IPS-18c (cell line): ENCODE results near the gene ZNF423.

ENCODE experiments used
- H3K4me3 ChIP-seq: 2 replicates; pipeline ENCODE4 v1.7.0; 2013; ENCODE audit warnings: low read depth, mild to moderate bottlenecking, low read length, moderate library complexity; ENCODE audit not compliant: insufficient read depth
- H3K9me3 ChIP-seq: one replicate; pipeline ENCODE4 v1.6.1; 2013; ENCODE audit warnings: mild to moderate bottlenecking, low read length, moderate library complexity; ENCODE audit not compliant: control insufficient read depth, insufficient read depth

Gene ZNF423

DNA sequence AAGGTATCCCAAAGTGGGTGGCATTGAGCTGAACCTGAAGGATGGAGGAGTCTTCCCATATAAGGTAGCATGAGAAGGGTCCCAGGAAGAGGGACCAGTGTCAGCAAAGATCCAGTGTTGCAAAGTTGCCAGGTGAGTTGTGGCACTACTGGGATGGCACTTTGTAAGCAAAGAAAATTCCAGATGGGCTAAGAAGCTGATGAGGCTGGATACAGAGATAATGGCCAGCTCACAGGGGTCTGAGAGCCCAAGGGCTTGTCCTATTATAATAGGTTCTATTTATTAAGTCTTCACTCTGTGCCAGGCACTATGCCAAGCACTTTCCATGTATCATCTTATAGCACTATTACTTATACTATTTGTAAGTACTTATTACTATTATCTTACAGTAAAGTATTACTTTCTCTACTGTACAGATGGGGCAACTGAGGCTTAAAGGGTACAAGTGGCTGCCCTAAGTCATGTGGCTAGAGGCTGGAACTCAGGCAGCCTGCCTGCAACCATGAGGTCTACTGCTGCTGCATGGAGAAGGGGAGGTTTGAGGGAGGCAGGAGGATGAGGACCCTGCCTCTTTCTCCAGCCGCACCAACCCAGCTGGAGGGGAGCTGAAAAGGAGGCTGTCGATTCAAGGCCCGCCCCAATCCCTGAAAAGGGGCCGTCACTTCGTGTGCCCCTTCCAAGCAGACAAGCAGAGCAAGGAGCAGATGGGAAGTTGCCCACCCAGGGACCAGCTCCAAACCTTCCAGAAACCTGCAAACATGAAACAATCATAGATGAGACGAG, 395.8 kb downstream of the ZNF423 start:
- Histone ChIP-seq H3K9me3 (no peaks in the 10 kb centered on the region), H3K4me3 (no peak overlapping the region)

DNA sequence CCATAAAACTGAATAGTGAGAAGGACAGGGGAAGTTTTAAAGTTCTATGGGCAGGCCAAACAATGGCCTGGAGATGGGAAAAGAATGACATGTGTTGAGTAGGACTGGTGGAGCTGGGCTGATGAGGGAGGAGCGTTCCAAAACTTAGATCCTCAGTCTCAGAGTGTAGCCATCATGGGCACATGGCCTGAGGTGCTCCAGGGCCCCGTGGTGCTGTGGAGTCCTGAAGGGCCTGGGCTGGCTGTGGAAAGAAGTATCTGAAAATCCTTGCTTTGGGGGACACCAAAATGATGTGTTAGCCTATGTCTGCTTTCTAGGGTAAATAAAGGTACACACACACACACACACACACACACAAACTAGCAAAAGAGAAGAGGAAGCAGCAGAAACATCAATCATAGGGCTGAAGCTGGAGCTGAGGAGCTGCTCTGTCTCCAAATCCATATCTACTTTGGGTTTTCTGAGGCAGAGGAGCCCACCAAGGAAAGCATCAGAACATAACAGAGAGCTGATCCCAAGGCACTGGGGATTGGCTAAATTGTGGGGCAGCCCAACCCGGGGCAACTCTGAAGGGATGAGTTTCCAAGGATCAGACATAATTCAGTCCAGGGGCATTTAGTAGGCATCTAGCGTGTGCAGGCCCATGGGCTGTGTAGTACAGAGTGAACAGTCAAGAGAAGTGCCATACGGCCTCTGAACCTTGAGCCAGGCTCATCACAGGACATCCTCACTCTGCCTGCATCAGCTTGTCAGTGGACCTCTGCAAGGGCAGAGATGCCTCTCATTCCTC, 397.1 kb downstream of the ZNF423 start:
- no peak overlapping the region for H3K4me3 ChIP-seq
- H3K9me3 ChIP-seq, result no peaks in the 10 kb centered on the region

DNA sequence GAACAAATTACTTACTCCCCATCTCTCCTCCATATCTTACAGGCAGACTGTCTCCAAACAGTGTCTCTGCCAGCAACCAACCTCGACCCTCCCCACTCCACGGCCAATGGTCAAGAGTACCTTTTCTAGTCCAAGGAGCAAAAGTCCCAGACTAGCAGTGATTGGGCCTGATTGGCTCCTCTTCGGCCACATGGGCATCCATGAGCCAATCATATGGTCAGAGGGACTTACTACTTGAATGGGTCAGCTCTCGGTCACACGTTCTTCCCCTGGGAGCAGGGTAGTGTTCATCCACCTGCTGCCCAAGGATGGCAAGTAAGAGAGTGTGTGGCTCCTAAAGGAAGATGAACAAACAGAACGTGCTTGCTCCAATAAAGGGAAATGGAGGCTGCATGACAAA, 397.7 kb downstream of the ZNF423 start:
- Histone ChIP-seq H3K9me3 (no peaks in the 10 kb centered on the region), H3K4me3 (no peak overlapping the region)

DNA sequence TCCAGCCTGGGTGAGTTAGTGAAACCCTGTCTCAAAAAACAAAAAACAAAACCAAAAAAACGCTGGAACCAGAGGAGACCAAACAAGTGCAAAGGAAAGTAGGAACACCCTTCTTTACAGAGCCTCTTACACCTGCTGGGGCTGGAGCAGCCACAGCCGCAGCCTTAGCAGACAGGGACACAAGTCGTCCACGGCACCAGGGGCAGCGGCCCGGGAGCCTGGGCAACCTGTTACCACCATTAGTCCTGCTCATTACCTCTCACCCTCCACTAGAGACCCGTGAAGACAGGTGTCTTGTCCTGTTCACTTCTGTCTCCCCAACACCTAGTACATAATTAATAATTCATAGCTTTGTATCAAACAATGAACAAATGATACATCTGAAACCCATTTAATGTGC, 398.7 kb downstream of the ZNF423 start:
- Histone ChIP-seq H3K4me3 (no peak overlapping the region), H3K9me3 (no peaks in the 10 kb centered on the region)

DNA sequence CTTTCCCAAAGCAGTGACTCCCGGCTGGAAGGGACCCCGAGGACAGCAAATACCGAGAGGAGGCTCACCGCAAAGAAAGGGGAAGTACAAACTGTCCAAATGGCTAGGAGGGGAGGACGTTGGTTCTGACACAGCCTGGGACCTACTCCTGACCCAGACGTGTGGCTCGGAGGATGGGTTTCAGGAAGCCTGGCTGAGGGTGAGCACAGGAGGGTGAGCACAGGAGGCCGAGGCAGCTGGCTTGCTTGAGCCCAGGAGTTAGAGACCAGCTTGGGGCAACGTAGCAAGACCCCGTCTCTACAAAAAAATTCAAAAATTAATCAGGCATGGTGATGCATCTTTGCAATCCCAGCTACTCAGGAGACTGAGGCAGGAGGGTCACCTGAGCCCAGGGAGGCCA, 399.1 kb downstream of the ZNF423 start:
- no peak overlapping the region for H3K4me3 ChIP-seq
- no peaks in the 10 kb centered on the region for H3K9me3 ChIP-seq

DNA sequence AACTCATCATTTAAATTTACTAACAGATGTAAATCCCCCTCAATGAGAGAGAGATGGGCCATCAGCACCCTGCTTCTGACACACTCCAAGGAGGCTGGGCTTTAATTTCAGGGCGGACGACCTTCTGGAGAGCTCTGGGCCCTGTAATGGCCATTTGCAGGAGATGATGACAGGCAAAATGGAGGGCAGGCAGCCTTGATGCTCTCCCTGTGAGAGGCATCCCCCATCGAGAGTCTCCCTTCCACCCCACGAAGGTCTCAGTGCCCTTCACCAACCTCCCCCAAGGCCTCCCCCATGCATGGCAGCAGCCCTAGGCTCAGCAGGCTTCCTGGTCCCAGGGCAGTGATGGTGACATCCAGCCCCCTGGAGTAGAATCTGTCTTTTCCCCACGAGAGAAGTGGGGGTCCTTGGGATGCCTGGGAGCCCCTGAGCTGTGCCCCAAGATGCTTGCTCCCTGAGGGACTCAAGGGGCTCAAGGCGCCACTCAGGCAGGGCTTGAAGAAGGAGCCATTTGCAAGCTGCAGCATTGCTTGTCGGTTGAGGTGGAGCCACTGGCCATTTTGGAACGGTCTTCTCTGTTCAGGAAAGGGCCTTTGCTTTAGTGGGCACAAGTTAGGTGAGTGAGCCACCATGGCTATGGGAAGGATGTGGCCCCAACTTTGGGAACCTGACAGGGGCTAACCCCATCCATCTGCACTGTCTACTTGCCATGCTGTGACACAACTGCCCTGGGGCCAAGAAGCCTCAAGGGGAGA, 399.7 kb downstream of the ZNF423 start:
- no peaks in the 10 kb centered on the region for H3K9me3 ChIP-seq

DNA sequence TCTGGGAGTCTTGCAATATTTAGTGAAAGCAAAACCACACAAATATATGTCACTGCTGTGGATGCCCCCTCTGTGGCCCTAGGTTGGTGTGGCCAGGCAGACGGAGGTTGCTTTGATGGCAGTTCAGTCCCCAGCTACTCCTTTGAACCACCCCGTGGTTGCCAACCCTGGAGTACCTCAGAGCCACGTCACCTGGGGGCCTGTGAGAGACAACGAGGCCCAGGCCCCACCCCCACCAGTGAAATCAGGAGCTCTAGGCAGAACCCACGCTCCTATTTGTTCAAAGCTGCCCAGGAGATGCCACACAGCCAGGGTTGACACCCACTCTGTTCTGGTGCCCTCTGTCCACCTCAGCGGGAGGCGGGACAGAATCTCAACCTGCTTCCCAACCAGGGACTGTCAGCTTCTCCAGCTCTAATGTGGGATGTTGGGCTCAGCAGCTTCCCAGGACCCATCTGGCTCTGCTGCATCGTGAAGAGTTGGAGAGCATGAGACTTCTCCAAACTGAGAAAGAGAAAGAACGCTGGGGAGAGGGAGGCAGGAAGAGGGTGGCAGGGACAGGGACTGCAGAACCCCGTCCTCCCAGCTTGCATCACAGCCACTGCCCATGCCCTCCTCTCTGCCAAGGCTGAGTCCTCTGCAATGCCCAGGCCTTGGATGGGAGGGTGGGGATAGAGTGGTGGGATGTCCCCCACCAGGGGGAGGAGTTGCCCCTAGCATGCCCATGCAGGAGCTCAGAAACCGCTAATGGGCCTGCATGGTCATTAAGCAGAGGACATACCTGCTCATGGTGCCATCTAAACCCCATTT, 400.5 kb downstream of the ZNF423 start:
- Histone ChIP-seq H3K4me3 (no peak overlapping the region), H3K9me3 (no peaks in the 10 kb centered on the region)

More for the DNA sequence above, 399.7 kb downstream of the ZNF423 start:
- no peak overlapping the region for H3K4me3 ChIP-seq

DNA sequence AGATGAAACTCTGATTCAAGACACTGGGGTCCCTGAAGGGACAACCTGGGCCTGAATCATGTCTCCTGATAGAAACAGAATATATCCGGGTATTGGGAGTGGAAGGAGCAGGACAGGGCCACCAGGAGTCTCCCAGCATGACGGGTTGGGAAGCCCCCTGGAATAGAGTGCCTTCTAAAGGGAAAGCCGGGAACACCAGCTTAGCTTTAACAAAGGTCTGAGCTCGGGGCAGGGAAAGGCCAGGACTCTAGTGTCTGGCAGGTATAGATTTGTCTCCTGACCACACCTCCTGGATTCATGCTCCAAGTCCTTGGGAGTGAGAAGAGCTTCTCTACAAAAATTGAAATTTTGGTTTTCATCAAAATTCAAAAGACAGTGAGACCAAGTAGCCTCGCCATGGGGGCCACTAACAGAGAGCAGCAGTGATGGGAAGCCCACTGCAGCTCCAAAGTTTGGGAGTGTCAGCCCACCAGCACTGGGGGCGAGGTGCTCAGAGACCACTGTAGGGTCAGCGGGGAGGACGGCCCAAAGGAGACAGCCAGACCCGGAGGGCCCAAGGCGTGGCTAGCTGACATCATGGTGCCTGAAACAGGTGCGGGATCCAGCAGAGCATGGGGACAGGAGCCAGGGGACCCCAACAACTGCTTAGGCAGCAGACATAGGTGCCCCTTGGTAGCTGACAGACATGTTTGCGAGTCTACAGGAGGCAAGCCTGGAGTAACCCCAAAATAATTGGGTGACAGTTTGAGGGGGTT, 401.3 kb downstream of the ZNF423 start:
- Histone ChIP-seq H3K4me3 (no peak overlapping the region), H3K9me3 (no peaks in the 10 kb centered on the region)

DNA sequence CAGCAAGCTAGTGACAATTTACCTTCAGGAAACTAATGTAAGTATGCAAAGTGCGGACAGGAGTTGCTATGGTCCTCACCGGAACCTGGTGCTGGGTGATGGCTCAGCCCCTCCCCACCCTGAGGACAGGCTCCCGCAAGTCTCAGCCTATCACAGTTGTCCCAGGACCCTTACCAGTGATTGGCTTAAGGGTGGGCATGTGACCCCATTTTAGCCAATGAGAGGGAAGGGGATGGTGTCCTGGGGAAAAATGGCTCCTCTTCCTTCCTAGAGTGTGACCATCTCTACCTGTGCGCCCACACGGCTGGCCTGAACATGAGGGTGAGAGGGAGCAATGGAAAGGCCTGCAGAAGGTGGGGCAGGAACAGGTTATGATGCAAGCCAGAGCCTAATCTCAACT, 401.9 kb downstream of the ZNF423 start:
- no peak overlapping the region for H3K4me3 ChIP-seq
- no peaks in the 10 kb centered on the region for H3K9me3 ChIP-seq

DNA sequence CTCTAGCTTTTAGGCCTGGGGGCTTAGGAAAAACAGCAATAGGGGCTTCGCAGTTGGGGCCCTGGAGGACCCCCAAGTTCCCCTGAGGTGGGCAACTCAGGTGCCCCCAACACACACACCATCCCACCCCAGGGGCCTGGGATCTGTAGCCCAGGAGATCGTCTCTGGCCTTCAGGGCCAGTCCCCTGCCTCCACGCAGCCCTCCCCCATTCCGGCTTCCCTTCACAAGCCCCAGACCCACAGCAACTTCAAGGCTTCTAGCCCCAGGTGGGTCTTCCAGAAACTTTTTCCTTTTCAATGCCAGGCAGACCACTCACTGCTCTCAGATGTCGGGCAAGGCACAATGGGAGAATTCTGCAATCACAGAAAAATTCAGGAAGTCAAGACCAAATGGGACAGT, 402.9 kb downstream of the ZNF423 start:
- Histone ChIP-seq H3K4me3 (no peak overlapping the region), H3K9me3 (no peaks in the 10 kb centered on the region)

DNA sequence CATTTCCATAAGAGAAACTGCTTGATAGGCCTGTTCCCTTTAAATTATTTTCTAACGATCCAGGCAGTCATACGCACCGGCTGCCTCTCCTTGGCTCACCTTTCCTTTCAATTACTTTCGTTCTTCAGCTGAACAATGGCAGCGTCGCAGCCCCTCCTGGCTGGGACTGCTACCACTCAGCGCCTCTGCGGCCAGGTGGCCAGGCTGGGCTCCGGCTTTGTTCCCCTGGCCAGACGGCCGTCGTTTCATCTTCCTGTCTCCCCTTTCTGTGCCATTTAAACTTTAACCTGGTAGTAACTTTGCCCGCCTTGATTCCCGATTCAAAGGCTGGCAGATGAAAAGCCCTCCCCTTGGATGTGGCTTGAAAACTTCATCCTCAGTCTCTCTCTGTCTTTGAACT, 403.3 kb downstream of the ZNF423 start:
- Histone ChIP-seq H3K9me3 (no peaks in the 10 kb centered on the region), H3K4me3 (no peak overlapping the region)

DNA sequence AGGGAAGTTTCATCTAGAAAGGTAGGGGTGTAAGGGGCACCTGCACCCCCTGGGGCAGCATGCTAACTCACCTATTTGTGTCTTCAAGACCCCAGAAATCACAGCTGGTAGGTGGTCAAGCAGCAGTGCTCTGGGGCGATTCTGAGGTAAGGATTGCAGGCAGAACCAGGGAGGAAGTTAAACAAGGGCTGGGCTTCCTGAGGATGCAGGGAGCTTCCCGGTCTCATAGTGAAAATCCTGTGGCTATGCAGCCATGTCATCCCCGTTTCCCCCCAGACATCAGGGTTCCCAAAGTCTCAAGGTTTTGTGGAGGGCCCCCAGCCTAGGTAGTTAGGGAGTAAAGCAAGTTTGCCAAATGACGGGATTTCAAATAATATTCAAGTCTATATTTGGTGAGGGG, 403.8 kb downstream of the ZNF423 start:
- Histone ChIP-seq H3K9me3 (no peaks in the 10 kb centered on the region), H3K4me3 (no peak overlapping the region)

DNA sequence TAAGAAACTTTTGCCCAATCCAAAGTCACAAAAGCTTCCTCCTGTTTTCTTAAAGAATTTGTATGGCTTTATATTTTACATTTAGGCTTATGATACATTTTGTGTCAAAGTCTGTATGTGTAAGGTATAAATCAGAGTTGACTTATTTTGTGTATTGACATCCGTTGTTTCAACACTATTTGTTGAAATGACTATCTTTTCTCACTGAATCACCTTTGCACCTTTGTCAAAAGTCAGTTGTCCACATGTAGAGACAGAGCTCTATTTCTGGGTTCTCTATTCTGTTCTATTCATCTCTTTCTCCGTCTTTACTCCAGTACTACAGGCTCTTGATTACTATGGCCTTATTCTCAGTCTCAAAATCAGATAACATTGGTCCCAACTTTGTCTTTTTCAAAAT, 409.1 kb downstream of the ZNF423 start:
- Histone ChIP-seq H3K4me3 (no peak overlapping the region), H3K9me3 (no peaks in the 10 kb centered on the region)

DNA sequence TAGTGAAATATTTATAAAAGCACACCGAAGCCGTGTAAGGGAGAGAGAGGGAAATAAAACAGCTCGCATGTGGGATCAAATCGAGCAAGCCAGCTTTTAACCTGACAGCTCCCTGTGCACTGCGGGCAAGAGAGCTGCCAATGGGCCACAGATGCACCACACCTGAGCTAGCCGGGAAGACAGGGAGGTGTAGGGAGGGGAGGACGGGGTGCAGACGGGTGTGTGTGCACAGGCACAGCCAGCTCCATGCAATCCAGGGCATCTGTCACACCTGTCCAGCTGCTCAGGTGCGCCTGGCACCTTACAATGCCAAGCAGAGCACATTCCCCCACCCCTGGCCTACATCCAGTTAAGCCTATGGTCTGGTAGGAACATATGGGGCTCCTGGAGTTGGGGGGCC, 412.3 kb downstream of the ZNF423 start:
- no peak overlapping the region for H3K4me3 ChIP-seq
- H3K9me3 ChIP-seq, result no peaks in the 10 kb centered on the region

DNA sequence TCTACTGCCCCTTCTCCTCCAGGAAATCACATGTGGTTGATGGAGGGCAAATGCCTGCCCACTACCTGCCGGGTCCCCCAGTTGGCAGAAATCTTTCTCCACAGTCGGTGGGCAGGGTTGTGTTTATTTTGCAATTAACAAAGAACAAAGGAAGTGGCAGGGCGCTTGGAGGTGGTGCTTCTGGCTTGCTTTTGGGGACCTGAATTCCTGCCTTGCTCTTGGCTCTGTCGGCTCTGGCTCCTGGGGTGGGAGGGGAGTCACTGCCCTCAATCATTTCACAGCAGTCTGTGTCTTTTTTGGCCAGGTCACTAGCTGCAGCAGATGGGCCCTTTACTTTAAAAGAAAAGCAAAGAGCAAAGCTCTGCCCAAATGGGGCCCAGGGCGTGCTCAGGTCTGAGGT, 413.1 kb downstream of the ZNF423 start:
- no peaks in the 10 kb centered on the region for H3K9me3 ChIP-seq
- H3K4me3 ChIP-seq, result no peak overlapping the region

DNA sequence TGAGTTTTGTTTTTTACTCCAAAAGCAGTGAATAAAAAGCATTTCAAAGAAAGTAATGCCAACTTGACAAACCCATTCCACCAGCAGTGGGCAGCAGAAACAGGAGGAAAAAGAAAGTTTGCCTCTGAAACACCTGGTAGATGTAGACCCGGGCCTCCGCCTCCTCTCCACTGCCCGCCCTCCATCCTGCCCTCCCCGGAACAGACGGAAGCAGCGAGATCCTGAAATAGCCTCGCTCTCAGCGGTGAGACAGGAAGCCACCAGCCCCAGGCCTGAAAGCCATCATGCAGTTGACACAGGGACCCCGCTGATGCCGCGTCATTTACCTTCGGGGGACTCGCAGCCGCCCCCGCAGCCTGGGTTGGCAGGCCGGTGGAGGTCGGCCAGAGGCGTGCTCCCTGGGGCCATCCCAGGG, 414.5 kb downstream of the ZNF423 start:
- H3K4me3 ChIP-seq, result peak overlapping the region; percentile 10; the same call in 1 of the 2 replicates
- H3K9me3 ChIP-seq, result no peaks in the 10 kb centered on the region
